GM12878 (cell line): Measurements from ENCODE around the gene AP4E1. TPM values are rescaled to one million over a fixed set of nuclear protein-coding genes. Genes with fewer than 3 reads are reported as not detected.

Experiments used
- ATAC-seq: fragments of 200-7000 bp; cut with Tn5 transposase; 3 replicates; pipeline ENCODE4 v1.9.1; 2020; ENCODE audit warnings: mild to moderate bottlenecking, moderate library complexity
- BruUV-seq: library from RNA; stranded (reverse); fragments of 400-500 nt; replicated peaks from 2 replicates; lab custom pipeline; 2021; lab: Mats Ljungman, UMichigan
- CTCF ChIA-PET: fragments of 300-600 bp; sonication (Branson Sonifier 250); formaldehyde crosslinking; extraction: SDS; loops from one replicate; lab custom pipeline; 2021; ENCODE audit warnings: inconsistent platforms; lab: Yijun Ruan, JAX
- POLR2A ChIA-PET: fragments of 350-600 bp; formaldehyde crosslinking; extraction: SDS; loops from one replicate; lab custom pipeline; 2021; ENCODE audit warnings: inconsistent platforms; lab: Charles Lee
- RAD21 ChIA-PET: fragments of 300-600 bp; sonication (Branson Sonifier 250); formaldehyde crosslinking; loops from one replicate; lab custom pipeline; 2023; ENCODE audit warnings: antibody characterized with exemption; ENCODE audit not compliant: unreplicated experiment; lab: Charles Lee
- SMC1A ChIA-PET: fragments of 300-600 bp; sonication (Branson Sonifier 250); formaldehyde crosslinking; loops from one replicate; lab custom pipeline; 2023; ENCODE audit not compliant: unreplicated experiment, uncharacterized antibody; lab: Charles Lee
- DNase-seq: peaks from one replicate; pipeline ENCODE4 v3.0.0-alpha.2; 2011; ENCODE audit warnings: low read depth, low spot score
- FAIRE-seq: peaks from 3 replicates; lab custom pipeline; 2011; peaks lifted over from hg19 to GRCh38; lab: Jason Lieb, UNC
- H2AFZ ChIP-seq: 2 replicates; pipeline ENCODE4 v1.6.0; 2011; ENCODE audit warnings: low read depth, low read length, control low read depth; ENCODE audit not compliant: control insufficient read depth
- H3K27ac ChIP-seq: 2 replicates; pipeline ENCODE4 v1.5.1; 2011; ENCODE audit warnings: control low read depth; ENCODE audit not compliant: control insufficient read depth, insufficient read depth
- H3K27me3 ChIP-seq, 2 experiments: replicated peaks in 1 of 2; 2 replicates each; pipeline versions ENCODE4 v1.6.0 to v1.6.1; 2011; ENCODE audit warnings: low read length in 1 of 2; ENCODE audit not compliant: control insufficient read depth in 2 of 2, insufficient read depth in 2 of 2
- H3K36me3 ChIP-seq, 2 experiments: 2 replicates each; pipeline ENCODE4 v1.5.1; 2011; ENCODE audit warnings: low read length in 1 of 2; ENCODE audit not compliant: control insufficient read depth in 2 of 2, insufficient read depth in 2 of 2
- H3K4me1 ChIP-seq: 2 replicates; pipeline ENCODE4 v1.6.1; 2011; ENCODE audit warnings: mild to moderate bottlenecking, low read length, moderate library complexity, mixed read lengths; ENCODE audit not compliant: control insufficient read depth, insufficient read depth
- H3K4me2 ChIP-seq: 2 replicates; pipeline ENCODE4 v1.6.0; 2011; ENCODE audit warnings: control low read depth; ENCODE audit not compliant: control insufficient read depth, insufficient read depth
- H3K4me3 ChIP-seq: fragments of 200-600 bp; sonication (generic); 2 replicates; pipeline ENCODE4 v1.5.1; 2016
- H3K79me2 ChIP-seq: 2 replicates; pipeline ENCODE4 v1.6.0; 2011; ENCODE audit warnings: low read length; ENCODE audit not compliant: control insufficient read depth, insufficient read depth
- H3K9ac ChIP-seq: 2 replicates; pipeline ENCODE4 v1.8.0; 2011; ENCODE audit warnings: low read length, control low read depth, mixed read lengths; ENCODE audit not compliant: control insufficient read depth, insufficient read depth
- H3K9me3 ChIP-seq: replicated peaks from 3 replicates; pipeline ENCODE4 v1.5.1; 2011; ENCODE audit warnings: mild to moderate bottlenecking, low read length; ENCODE audit not compliant: control insufficient read depth, insufficient read depth
- H4K20me1 ChIP-seq: 2 replicates; pipeline ENCODE4 v1.6.0; 2011; ENCODE audit not compliant: control insufficient read depth, insufficient read depth
- BHLHE40 ChIP-seq, 2 experiments: fragments of 450-650 bp in 1 of 2; IDR thresholded peaks; 2 replicates each; pipeline ENCODE4 v1.6.1; 2011 to 2017; ENCODE audit warnings: low read depth in 2 of 2, borderline replicate concordance in 1 of 2, improper control_type of control experiment in 1 of 2, low read length in 1 of 2, mild to moderate bottlenecking in 1 of 2
- ELK1 ChIP-seq: IDR thresholded peaks from 2 replicates; pipeline ENCODE4 v1.6.1; 2012; ENCODE audit warnings: low read depth, low read length, improper control_type of control experiment
- HSF1 ChIP-seq: fragments of 150-350 bp; IDR thresholded peaks from 2 replicates; pipeline ENCODE4 v1.6.1; 2014; ENCODE audit warnings: mild to moderate bottlenecking, low read depth, low read length
- JUND ChIP-seq: IDR thresholded peaks from 2 replicates; pipeline ENCODE4 v1.6.1; 2012; ENCODE audit warnings: low read depth, mild to moderate bottlenecking, low read length, improper control_type of control experiment, moderate library complexity
- KLF5 ChIP-seq: fragments of 450-650 bp; IDR thresholded peaks from 2 replicates; pipeline ENCODE4 v1.6.1; 2014; ENCODE audit warnings: mild to moderate bottlenecking; ENCODE audit not compliant: partially characterized antibody
- MYC ChIP-seq: IDR thresholded peaks from 2 replicates; pipeline ENCODE4 v1.6.1; 2011; ENCODE audit warnings: mild to moderate bottlenecking, low read length, moderate library complexity, inconsistent platforms; ENCODE audit not compliant: insufficient read depth, insufficient replicate concordance, insufficient read length, severe bottlenecking
- NKRF ChIP-seq: fragments of 450-650 bp; conservative IDR thresholded peaks from 2 replicates; pipeline ENCODE4 v1.6.1; 2017; ENCODE audit warnings: mild to moderate bottlenecking, moderate library complexity
- SMAD5 ChIP-seq: IDR thresholded peaks from 2 replicates; pipeline ENCODE4 v1.6.1; 2016; ENCODE audit warnings: antibody characterized with exemption, low read depth
- SUZ12 ChIP-seq: fragments of 200-600 bp; sonication (generic); IDR thresholded peaks from one replicate; pipeline ENCODE4 v1.6.1; 2018; ENCODE audit warnings: antibody characterized with exemption, mild to moderate bottlenecking; ENCODE audit not compliant: unreplicated experiment
- TARDBP ChIP-seq: IDR thresholded peaks from 2 replicates; pipeline ENCODE4 v1.6.1; 2016; ENCODE audit warnings: borderline replicate concordance
- ZNF217 ChIP-seq: fragments of 450-650 bp; IDR thresholded peaks from 2 replicates; pipeline ENCODE4 v1.6.1; 2017; ENCODE audit warnings: antibody characterized with exemption, mild to moderate bottlenecking
- ZNF274 ChIP-seq: IDR thresholded peaks from one replicate; pipeline ENCODE4 v1.8.0; 2011; ENCODE audit not compliant: insufficient read length, insufficient read depth
- ZNF592 ChIP-seq: fragments of 450-650 bp; IDR thresholded peaks from 2 replicates; pipeline ENCODE4 v1.6.1; 2017; ENCODE audit warnings: mild to moderate bottlenecking, moderate library complexity
- WGBS: methylation state at CpG from one replicate; pipeline ENCODE4 v1.1.6; 2016; ENCODE audit warnings: low lambda C conversion rate; ENCODE audit not compliant: insufficient replicate concordance, insufficient coverage; ENCODE audit errors: missing lambda C conversion rate; 5-methylcytosine and 5-hydroxymethylcytosine counted together
- in situ Hi-C: fragments of 300-500 bp; cut with MboI; formaldehyde crosslinking; loops from 9 replicates; pipeline ENCODE4 v1.14.3; 2018; ENCODE audit warnings: mixed read lengths
- intact Hi-C: fragments of 100-400 bp; cut with micrococcal nuclease; formaldehyde crosslinking; loops from one replicate; pipeline ENCODE4 v1.14.2; 2022; ENCODE audit not compliant: unreplicated experiment
- polyA plus RNA-seq, 11 experiments: library from polyadenylated mRNA; depleted of rRNA in 4 of 11; unstranded in 6 of 11; stranded (reverse) in 5 of 11; fragments of >200 nt; fragmentation: Nextera tagmentation in 4 of 11; fragmentation: Illumina TruSeq in 1 of 11; extraction: Ambion mirVana in 4 of 11; extraction: Trizol in 1 of 11; gene quantifications; 1 replicate in 1 of 11; 2 replicates in 10 of 11; pipeline versions ENCODE4 v1.2.1 to v1.2.3, GENCODE V29; 2011 to 2016; ENCODE audit warnings: inconsistent platforms in 2 of 11, missing spikeins in 2 of 11, low read depth in 1 of 11
- total RNA-seq, 4 experiments: library from RNA; depleted of rRNA in 3 of 4; stranded (reverse); fragments of >200 nt in 3 of 4; fragmentation: Illumina TruSeq in 1 of 4; extraction: Trizol in 1 of 4; gene quantifications; 2 replicates each; pipeline versions ENCODE4 v1.2.1 to v1.2.3, GENCODE V29; 2013 to 2021

The AP4E1 gene
- total and polyA plus RNA-seq, 10 of the 15 experiments (the other 5 are each of a cell fraction or from before 2014, with no cell fraction given): 1.2 to 11.4 (median 6.7) TPM

- TF ChIP-seq ELK1 (no peak), ZNF592 (no peak), TARDBP (no peak)
Observed at GRCh38 chr15:51053571-51053970, 145.1 kb downstream of the AP4E1 start (continued).

- no peak for DNase-seq
- peaks cover 1% of the 10 kb centered on the region for H3K4me1 ChIP-seq
- no peak overlapping the region for H3K4me3 ChIP-seq
- H3K9me3 ChIP-seq: no peaks in the 10 kb centered on the region
- 93% methylated on average over 1 of the region's 1 CpG for WGBS
- in situ Hi-C loops: no loop called here
- no peak overlapping the region for H3K9ac ChIP-seq
- ChIA-PET RAD21 (interaction anchor here (1.1 kb wide), 1 partner anchor 16 kb away, joined by 3 read pairs; no protein-coding TSS in a partner anchor), POLR2A (interaction anchor here (1.0 kb wide), 1 partner anchor 8 kb away, joined by 3 read pairs; no protein-coding TSS in a partner anchor), CTCF (interaction anchor here (1.0 to 2.2 kb wide), 3 partner anchors 8 to 109 kb away, joined by 3 to 9 read pairs (median 5); no protein-coding TSS in a partner anchor), SMC1A (interaction anchor here (1.0 to 1.1 kb wide), 2 partner anchors 15 to 108 kb away, joined by 3 to 4 read pairs; no protein-coding TSS in a partner anchor)
- no peak for ATAC-seq
- H3K27me3 ChIP-seq: no peaks in the 10 kb centered on the region
- no peak overlapping the region for H3K27ac ChIP-seq
- H3K79me2 ChIP-seq: no peaks in the 10 kb centered on the region
- BruUV-seq: no TSS peak
- H3K4me2 ChIP-seq: no peak overlapping the region
- intact Hi-C loops: no loop called here
- no peaks in the 10 kb centered on the region for H4K20me1 ChIP-seq
- H3K36me3 ChIP-seq: no peaks in the 10 kb centered on the region
- FAIRE-seq: no peak
- H2AFZ ChIP-seq: no peak overlapping the region
- TF ChIP-seq JUND: no peak
- TF ChIP-seq ZNF217: no peak
- TF ChIP-seq MYC: no peak
- TF ChIP-seq BHLHE40 (IDR thresholded peaks at IDR 0.05; ENCODE audit: borderline replicate concordance in 1 of 2, low read depth in 2 of 2, low read length in 1 of 2): no peak
- TF ChIP-seq HSF1: no peak
- TF ChIP-seq NKRF: no peak
- no peak for TF ChIP-seq SMAD5
- TF ChIP-seq KLF5: no peak
- no peak for TF ChIP-seq SUZ12
- no peak for TF ChIP-seq ZNF274
Observed at GRCh38 chr15:51054535-51054934, 146.1 kb downstream of the AP4E1 start.
